ENCODE measurements around the gene SASH1. TPM values are rescaled to one million over a fixed set of nuclear protein-coding genes. Genes with fewer than 3 reads are reported as not detected.
A peak's percentile ranks its signal among the peaks of the same experiment; 100 is the strongest.

SASH1 gene
- total RNA-seq, 4 donors from 2014 or later, result 132 to 238 (median 160) TPM

GRCh38 chr6:148467926-148468325, 125.3 kb downstream of the SASH1 start:
- TF ChIP-seq POLR2A (IDR thresholded peaks at IDR 0.05) (no peak), EP300 (IDR thresholded peaks at IDR 0.05) (no peak)
- TF ChIP-seq, protein P1, sequence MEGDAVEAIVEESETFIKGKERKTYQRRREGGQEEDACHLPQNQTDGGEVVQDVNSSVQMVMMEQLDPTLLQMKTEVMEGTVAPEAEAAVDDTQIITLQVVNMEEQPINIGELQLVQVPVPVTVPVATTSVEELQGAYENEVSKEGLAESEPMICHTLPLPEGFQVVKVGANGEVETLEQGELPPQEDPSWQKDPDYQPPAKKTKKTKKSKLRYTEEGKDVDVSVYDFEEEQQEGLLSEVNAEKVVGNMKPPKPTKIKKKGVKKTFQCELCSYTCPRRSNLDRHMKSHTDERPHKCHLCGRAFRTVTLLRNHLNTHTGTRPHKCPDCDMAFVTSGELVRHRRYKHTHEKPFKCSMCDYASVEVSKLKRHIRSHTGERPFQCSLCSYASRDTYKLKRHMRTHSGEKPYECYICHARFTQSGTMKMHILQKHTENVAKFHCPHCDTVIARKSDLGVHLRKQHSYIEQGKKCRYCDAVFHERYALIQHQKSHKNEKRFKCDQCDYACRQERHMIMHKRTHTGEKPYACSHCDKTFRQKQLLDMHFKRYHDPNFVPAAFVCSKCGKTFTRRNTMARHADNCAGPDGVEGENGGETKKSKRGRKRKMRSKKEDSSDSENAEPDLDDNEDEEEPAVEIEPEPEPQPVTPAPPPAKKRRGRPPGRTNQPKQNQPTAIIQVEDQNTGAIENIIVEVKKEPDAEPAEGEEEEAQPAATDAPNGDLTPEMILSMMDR (IDR thresholded peaks at IDR 0.05), result no peak
- Histone ChIP-seq H3K4me3 (no peak overlapping the region), H3K4me1 (peaks cover 0 to 64% (median 21%) of the 10 kb centered on the region in 4 donors), H3K36me3 (no peaks in the 10 kb centered on the region), H3K27me3 (no peaks in the 10 kb centered on the region), H3K9me3 (no peaks in the 10 kb centered on the region), H3K27ac (peak overlapping the region in 3 of 4 donors; percentile 10 to 81 (median 61))
- WGBS, 2 donors, result 56 to 61% methylated on average over 4 of the region's 4 CpGs
- DNase-seq (ENCODE audit: low spot score in 2 of 2), result no peak

- Histone ChIP-seq H3K4me1 (peaks cover 0 to 47% (median 14%) of the 10 kb centered on the region in 4 donors), H3K36me3 (peaks cover 0 to 6% (median 0%) of the 10 kb centered on the region in 3 donors), H3K27me3 (no peaks in the 10 kb centered on the region), H3K9me3 (no peaks in the 10 kb centered on the region), H3K27ac (peak overlapping the region in 1 of 4 donors; percentile 78), H3K4me3 (no peak overlapping the region)
- DNase-seq (ENCODE audit: low spot score in 2 of 2), result no peak
- 70 to 79% methylated on average over 8 of the region's 8 CpGs for WGBS, 2 donors
- TF ChIP-seq EP300 (IDR thresholded peaks at IDR 0.05) (no peak), POLR2A (IDR thresholded peaks at IDR 0.05) (no peak)
- TF ChIP-seq, protein P1 (IDR thresholded peaks at IDR 0.05), result no peak
Measured at GRCh38 chr6:148470156-148470555, 127.5 kb downstream of the SASH1 start.

- peaks cover 0 to 10% (median 0%) of the 10 kb centered on the region in 3 donors for H3K36me3 ChIP-seq
- peaks cover 0 to 40% (median 11%) of the 10 kb centered on the region in 4 donors for H3K4me1 ChIP-seq
- no peaks in the 10 kb centered on the region for H3K27me3 ChIP-seq
- no peak overlapping the region for H3K4me3 ChIP-seq
- peak overlapping the region in 2 of 4 donors; percentile 70 to 78 for H3K27ac ChIP-seq
- no peaks in the 10 kb centered on the region for H3K9me3 ChIP-seq
- WGBS, 2 donors, result 80 to 83% methylated on average over 10 of the region's 10 CpGs
- no peak for DNase-seq (ENCODE audit: low spot score in 2 of 2)
- TF ChIP-seq, protein P1 (IDR thresholded peaks at IDR 0.05), result no peak
- no peak for TF ChIP-seq EP300 (IDR thresholded peaks at IDR 0.05)
Measured at GRCh38 chr6:148470606-148471465, 128.2 kb downstream of the SASH1 start.

GRCh38 chr6:148471624-148472159, 129.1 kb downstream of the SASH1 start:
- H3K36me3 ChIP-seq, result peaks cover 0 to 15% (median 0%) of the 10 kb centered on the region in 3 donors
- WGBS, 2 donors, result 23 to 38% methylated on average over 9 of the region's 9 CpGs
- no peak for TF ChIP-seq EP300 (IDR thresholded peaks at IDR 0.05)
- TF ChIP-seq, protein P1 (IDR thresholded peaks at IDR 0.05), result no peak
- no peak for TF ChIP-seq POLR2A (IDR thresholded peaks at IDR 0.05)
- H3K9me3 ChIP-seq, result no peaks in the 10 kb centered on the region
- H3K4me3 ChIP-seq, result peak overlapping the region in 1 of 4 donors; percentile 6
- H3K4me1 ChIP-seq, result peaks cover 0 to 32% (median 10%) of the 10 kb centered on the region in 4 donors
- peak overlapping the region; percentile 2 to 78 (median 40) for H3K27ac ChIP-seq
- H3K27me3 ChIP-seq, result no peaks in the 10 kb centered on the region
- no peak for DNase-seq (ENCODE audit: low spot score in 2 of 2)

Measured in tibial nerve (tissue), 4 donors.